GF-D8 (cell line): Measurements from ENCODE around the gene AJAP1.

Source experiments
- DNase-seq: peaks from one replicate; lab custom pipeline; 2025; lab: John Stamatoyannopoulos, UW

AJAP1 gene

DNA sequence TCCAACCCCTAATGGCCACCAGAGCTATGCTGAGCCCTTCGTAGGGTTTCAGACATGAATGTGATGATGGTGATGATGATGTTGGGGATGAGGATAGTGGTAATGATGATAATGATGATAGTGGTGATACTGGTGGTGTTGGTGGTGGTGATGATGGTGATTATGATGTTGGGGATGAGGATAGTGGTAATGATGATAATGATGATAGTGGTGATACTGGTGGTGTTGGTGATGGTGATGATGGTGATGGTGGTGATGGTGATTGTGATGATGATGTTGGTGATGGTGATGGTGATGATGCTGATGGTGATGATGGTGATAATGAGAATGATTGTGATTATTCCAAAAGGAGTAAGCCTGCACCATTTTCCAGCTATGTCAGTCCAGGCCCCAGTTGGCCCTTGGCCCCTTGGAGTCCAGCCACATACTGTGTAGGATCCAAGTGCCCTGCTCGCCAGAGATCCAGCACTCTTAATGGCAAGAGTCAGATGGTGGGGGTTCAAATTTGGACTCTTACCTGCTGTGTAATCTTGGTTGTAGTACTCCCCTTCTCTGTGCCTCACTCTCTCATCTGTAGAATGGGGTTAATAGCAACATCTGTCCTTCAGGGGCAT, 28.3 kb downstream of the AJAP1 start:
- DNase-seq = no peak

DNA sequence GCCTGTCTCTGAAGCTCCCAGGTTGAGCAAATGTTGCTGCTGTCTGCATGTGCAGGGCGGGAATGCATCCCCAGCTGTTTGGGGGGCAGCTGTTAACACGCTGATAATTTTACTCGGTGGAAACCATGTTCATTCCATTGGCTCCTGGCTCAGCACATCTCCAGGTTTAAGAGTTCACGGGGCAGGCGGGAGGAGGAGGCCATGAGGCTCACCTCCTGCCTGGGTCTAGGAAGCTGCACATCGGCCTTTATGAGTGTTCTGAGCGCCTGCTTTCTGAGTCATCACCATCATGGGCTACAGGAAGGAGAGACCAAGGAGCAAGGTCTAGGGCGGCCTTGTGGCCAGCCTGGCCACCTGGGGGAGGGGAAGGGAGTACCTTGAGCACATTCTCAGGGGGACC, 29.7 kb downstream of the AJAP1 start:
- DNase-seq = no peak

DNA sequence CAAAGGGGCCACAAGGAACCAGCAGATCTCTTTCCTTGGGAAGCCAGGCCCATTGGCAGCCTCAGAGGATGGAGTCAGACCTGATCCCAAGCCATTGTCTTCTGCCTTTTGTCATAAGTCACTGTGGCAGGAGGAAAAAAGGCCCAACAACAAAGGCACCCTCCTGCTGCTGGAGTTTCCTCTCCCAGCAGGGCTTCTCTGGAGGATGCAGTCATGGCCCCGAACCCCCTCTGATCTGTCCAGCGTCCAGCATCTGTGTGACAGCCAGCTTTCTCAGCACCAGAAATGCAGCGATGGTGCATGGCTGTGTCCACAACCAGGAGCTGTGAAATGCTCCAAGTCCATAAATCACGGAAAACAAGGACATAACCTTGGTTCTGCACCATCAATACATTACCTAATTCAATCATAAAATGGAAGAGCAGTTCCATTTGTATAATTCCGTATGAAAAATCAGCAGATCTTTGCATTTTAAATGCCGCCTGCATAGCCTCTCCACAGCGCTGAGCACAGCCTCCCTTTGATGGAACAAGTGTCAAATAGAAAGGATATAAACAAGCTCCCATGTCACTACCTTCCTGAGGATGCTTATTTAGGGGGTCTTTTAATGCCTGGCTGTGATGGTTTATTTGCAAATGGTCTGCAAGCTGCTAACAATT, 30.6 kb downstream of the AJAP1 start:
- DNase-seq = no peak

DNA sequence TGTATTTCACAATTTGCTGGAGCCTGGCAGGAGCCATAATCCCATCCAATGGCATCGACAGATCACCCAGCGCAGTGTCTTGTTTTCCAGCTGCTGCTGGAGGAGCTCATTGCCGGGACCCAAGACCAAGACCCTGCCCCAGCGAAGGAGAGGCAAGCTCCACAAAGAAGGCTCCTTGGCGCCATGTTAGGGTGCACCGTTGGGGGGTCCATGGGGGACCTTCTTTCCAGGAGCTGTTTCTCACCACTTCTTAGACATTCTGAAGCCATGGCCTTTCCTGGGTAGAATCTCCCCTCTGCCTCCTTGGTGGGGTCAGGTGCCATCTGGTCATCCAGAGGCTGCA, 31.1 kb downstream of the AJAP1 start:
- DNase-seq = no peak

DNA sequence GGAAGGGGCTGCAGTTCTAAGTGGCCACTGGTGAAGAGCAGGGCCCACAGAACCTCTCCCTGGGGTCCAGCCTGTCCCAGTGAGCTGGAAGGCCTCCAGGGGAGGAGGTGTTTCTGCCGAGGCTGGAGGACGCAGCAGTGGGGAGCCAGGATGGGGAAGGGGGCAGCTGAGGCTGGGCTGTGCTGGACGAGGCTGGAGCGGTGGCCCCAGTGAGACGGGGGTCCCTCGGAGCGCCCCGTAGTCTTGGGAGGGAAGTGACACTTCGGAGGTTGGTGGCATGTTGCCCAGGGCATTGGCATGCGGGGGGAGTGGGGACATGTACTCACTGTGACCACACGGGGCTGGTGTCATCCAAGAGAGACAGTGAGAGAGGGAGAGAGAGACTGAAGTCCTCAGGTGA, 33.5 kb downstream of the AJAP1 start:
- no peak for DNase-seq

DNA sequence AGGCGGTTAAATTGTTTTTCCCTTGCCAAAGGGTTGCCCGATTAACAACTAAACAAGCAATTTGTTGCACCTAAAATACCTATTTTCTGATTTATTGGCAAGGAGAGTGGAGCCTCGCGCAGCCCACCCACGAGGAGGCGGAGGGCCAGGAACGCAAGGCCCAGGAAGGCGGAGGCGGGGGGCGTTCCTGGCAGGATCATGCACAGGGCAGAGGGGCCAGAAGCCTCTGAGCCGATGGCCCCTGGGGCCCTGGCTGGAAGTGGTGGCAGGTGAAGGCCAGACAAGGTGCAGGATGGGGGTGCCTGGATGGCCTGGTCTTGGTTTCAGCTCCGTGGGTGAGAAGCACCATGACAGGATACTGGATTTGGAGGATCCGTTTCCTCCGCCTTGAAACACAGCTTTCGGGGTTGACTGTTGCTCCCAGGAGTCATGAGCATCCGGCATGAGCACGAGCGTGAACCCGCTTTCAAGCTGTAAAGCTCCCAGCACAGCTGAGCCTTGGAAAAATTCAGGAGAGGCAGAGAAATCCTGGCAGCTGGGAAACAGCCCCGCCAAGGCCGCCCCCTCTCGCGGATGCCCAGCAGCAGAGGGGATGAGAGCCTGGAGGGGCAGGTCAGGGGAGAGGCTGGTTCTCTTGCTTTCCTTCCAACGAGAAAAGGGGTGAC, 35.0 kb downstream of the AJAP1 start:
- DNase-seq = no peak

DNA sequence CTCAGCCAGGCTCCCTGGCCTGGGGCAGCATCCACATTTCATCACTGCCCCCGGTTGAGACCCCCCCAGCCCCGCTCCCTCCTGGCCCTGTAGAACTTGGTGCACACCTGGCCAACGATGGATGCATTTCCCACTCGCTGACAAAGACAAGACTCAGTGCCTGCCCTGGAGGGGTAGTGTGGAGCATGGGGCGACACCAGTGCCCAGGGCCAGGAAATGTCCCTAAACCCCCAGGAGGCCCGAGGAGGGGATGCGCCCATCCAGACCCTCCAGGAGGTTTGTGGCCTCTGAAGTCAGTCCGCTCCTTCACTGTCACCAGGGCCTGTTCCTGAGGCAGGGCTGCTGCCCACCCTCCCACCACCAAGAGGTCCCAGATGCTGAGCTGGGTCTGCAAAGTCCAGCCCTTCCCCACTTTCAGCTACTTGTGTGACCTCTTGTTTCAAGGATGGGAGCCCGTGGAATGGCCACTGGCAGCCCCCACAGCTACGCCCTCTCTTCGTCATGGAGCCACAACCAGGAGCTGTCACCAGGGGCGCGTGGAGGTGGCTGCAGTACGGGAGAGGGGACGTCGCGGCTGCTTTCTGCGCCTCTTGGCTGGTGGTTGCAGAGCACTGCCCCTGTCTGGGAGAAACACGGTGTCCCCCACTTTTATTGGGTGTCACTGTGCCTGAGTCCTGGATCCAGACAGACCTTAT, 35.7 kb downstream of the AJAP1 start:
- DNase-seq = no peak

DNA sequence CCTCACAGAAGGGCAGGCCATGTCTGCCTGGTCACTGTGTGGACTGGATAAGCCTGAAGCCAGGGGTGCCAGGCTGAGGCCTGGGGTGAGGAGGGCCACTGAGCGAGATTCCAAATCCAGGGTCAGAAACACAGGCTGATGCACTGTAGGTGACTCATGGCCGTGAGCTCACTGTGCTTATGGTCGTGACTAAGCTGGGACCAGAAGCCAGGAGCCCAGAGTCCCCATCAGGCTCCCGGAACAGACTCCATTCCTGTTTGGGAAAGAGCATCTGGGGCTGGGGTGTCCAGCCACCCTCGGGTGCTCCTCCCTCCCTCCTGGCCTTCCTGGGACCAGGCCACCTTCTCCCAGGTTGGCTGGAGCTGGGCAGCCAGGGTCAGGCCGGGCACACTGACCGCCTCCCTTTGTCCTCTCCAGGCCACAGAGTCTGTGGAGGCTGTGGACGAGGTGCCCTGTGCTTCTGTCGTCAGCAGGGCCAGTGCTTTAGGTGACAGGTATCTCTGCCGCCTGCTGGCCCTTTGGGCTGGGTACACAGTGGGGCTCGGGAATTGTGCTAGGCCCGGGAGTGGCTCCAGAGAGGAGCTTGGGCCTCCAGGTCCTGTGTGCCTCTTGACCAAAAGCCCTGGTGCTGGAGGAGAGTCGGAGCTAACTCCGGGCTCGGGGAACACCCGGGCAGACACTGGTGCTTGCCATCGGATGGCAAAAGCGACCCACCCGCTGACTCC, 36.7 kb downstream of the AJAP1 start:
- DNase-seq = no peak

DNA sequence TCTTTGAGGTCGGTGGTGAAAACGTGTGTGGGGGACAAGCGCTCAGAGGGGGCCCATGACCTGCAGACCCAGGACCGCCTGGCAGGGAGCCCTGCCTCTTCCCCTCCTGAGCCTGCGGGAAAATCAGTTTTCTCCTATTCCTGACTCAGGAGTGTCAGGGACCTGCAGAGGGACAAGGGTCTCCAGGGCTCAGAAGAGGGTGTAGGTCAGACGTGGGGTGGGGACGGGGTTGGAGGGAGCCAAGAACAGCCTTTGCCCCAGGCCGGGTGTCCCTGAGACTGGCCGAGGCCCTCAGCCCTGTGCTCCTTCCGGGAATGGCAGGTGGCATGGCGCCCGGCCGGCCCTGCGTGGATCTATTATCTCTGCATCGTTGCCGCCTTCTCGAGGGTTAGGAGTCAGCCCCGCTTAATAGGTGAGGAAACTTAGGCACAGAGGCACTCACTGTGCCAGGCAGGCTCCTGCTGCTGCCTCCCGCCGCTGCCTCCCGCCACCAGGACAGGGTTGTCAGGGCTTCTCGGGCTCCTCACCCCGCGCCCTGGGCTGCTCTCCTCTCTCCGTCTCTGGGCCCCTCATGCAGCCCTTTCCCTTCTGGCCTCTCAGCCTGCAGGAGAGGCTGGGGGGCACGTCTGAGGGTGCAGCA, 37.5 kb downstream of the AJAP1 start:
- no peak for DNase-seq

DNA sequence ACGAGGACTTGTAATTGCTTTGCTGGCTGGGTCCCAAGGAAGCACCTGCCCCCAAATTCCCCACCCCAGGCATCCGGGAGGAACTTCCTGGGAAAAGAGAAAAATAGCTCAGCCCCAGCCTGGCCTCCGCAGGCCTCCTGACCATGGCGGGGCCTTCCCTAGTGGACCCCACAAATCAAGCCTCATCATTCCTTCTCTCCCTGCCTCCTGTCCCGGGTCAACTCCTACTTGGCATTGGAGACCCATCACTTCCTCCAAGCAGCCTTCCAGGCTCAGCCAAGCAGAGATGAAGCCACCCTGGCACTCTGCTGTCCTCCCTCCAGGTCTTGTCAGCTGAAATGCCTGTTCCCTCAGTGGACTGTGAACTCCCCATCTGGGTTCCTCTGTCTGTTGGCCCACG, 38.0 kb downstream of the AJAP1 start:
- no peak for DNase-seq

DNA sequence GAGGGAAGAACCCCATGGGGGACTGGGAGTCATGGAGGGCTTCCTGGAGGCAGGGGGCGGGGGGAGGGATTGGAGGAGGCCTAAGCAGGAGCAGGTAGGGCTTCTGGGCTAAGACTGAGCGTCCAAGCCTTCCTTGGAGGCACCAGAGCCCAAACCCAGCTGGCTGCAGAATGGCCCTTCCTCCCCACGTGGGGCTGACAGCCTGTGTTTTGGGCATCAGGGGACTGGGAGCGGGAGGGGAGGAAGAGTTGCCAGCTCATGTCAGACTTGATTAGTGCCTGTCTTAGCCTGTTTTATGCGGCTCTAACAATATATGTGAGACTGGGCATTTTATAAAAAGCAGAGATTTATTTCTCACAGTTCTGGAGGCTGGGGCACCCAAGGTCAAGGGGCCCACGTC, 38.9 kb downstream of the AJAP1 start:
- DNase-seq = no peak

DNA sequence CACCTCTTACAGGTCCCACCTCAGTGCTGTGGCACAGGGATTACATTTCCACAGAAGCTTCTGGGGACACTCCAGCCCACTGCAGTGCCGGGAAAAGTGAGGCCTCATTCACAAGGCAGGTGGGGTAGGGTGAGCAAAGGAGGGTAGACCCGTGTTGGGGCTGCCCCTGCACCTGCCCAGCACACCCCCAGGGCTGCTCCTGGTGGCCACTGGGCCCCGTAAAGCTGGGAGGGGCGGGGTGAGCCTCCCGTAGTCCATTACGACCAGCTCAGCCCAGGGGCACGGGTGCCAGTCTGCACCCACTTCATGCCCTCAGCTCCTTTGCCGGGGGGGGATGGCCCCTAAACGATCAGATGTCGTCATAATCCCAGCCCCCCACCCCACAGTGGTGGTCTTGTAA, 39.5 kb downstream of the AJAP1 start:
- DNase-seq = no peak

DNA sequence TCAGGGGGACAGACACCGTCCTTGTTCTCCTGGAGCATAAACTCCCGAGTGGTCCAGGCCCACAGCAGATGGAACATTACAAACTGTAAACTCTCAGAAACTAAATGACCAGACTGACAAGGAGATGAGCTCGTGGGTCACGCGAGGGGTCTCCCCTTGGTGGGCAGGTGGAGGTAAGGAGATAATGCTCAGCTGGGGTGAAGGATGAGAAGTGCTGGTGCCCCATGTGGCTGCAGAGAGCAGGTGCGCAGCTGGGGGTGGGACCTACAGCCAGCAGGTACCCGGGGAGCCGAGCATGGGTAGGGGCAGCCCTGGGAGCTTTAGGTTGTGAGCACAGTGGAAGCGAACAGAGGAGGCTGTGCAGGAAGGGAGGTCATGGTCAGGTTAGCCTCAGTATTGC, 40.1 kb downstream of the AJAP1 start:
- no peak for DNase-seq

DNA sequence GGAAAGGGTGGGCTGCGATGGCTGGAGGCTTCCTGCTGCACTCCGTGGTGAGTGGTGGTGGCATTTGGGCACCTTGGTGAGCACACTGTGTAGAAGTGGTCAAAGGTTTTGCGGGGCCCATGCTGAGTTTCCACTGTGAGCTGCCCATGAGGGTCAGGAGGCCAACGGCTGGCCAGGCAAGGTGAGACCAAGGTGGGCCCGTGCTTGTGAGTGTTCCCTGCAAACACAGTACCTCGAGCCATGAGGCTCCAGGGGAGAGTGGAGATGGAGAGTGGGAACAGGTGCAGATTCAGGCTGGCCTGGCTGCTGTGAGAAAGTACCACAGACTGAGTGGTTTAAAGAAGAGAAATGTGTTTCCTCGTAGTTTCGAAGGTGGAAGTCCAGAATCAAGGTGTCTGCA, 40.8 kb downstream of the AJAP1 start:
- DNase-seq = no peak

DNA sequence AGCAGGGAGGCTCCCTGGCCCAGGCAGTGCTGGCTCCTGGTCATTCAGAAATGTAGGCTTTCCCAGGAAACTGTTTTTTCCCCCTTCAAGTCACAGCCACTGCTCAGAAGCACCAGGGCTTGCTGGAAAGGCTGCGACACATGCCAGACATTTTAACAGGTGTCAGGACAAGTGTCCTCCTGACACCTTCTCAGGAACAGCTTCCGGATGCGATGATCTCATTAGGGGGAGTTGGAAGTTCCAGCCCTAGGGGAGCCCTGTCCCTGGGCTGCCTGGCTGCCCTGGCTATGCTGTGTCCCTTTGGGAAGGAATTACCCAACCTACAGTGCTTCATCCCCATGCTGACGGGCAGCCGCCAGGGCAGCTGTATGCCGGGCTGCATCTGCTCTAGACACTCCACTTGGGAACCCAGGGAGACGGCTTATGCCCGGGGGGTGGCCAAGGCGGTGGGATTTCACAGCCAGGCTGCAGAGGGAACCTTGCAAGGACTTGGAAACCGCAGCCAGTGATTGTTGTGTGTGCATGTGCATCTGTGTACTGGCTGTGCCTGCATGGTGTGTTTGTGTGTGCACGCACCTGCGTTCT, 41.8 kb downstream of the AJAP1 start:
- DNase-seq = no peak

DNA sequence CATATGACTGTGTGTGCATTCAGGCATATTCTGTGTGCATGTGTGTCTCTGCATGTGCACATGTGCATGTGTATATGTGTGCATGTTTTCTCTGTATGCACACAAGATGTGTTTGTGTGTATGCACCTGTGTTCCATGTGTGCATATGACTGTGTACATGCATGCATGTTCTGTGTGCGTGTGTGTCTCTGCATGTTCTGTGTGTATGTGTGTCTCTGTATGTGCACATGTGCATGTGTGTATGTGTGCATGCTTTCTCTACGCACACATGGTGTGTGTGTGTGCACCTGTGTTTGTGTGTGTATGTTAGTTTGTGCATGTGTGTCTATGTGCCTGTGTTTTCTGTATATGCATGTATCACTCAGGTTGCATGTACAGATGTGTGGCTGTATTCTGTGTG, 42.3 kb downstream of the AJAP1 start:
- no peak for DNase-seq

DNA sequence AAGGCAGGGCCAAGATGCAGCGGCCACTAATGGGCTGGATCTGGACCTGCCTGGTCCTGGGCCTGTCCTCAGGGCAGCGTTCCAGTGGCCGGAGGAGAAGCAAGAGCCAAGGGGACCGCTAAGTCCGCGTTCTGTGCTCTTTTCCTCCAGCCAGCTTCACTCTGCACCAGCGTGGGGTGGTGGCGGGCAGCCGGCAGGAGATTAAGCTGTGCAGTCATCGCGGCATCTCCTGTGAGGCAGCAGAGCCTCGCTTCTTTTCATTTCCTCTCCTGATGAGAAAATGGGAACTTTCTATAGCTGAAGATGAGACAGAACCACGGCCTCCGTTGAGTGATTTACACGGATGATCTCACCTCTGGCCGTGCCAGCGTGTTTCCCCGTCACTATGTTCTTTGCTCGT, 43.4 kb downstream of the AJAP1 start:
- DNase-seq = no peak

DNA sequence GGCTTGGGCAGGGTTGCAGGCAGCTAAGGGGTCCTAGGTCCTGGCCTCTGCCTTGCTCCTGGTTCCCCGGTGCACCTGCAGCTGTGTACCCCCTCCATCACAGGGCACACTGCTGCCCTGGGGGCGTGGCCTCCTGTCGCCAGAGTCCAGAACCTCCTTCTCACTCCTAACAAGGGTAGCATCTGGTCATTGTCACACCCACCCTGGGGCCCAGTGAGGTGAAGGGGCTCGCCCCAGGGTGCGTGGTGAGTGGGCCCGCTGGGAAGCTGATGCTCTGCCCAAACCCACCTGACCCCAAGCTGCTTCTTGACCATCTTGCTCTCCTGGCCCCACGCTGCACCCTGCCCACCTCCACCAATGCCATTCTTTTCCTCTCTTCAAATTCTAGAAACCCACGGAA, 44.5 kb downstream of the AJAP1 start:
- DNase-seq = no peak

DNA sequence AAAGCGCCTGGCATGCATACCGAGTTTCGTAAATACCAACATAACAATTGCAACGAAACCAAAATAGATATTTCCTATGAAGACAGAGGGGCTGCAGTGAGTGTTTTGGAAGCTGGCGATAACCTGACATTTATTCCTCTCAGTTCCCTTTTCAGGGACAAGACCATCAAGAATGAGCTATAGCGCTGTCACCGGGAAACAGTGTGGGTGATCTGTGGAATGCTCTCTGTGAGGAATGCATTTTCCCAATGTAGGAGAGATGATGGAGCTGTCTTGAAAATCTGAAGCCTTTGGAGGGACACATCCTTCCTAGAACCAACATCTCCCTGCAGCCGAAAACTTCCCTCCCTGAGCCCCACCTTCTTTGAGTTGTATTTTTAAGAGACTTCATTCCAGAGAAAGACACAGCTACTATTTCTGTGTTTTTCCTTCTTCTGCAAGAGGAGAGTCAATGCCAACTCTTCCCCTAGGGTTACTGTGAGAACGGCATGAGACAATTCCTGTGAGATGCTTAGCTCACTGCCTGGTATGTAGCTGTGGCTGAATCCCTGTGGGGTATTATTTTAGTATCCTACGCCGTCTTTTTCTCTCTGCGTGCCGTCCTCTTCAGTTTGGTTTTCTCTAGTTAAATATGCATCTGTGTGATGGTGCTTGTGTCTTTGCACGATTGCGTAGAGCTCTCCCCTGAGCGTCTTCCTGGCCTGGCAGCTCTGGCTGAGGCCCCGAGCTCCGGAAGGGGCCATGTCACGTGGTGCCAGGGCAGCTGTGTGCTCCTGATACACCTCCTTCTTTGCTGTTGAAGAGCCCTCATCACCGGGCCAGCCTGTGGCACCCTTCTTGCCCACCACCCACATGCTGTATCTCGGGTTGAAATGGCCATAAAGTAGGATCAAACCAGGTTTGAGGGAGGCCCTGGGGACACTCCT, 45.2 kb downstream of the AJAP1 start:
- no peak for DNase-seq

DNA sequence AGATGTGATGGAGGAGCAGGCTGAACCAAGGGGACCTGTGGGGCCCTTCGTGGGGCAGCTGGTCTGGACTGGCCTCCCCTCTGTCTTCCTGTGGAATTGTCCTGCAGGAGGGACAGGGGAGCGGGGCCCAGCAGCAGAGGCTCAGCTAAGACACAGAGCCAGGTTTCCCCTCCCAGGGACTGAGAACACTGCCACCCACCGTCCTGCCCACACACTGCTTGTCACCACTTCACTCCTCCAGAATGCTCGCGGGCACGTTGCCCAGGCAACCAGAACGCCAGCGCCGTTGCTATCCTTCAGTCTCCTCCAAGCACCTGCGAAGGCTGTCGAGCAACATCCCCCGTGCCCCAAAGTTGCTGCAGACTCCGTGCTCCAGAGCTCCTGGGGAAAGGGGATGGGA, 46.4 kb downstream of the AJAP1 start:
- DNase-seq = no peak

DNA sequence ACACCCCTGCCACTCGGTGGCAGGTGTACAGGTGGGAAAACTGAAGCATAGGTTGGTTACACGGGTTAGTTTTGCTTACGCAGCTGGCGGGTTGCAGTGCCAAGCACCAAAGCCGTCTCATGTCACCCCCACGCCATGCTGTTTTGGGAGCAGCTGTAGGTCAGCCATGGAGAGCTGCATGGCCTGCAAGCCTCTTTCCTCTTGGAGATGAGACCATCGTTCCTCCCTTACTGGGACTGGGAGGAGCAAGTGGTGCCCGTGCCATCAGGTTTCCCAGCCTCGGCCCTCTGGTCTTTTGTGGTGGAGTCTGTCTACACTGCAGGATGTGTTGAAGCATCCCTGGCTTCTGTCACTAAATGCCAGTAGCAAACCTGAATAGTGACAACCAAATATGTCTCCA, 46.9 kb downstream of the AJAP1 start:
- DNase-seq = no peak
